ENCODE data around the gene ADCY2.
A peak's percentile ranks its signal among the peaks of the same experiment; 100 is the strongest.

The ADCY2 gene

DNA sequence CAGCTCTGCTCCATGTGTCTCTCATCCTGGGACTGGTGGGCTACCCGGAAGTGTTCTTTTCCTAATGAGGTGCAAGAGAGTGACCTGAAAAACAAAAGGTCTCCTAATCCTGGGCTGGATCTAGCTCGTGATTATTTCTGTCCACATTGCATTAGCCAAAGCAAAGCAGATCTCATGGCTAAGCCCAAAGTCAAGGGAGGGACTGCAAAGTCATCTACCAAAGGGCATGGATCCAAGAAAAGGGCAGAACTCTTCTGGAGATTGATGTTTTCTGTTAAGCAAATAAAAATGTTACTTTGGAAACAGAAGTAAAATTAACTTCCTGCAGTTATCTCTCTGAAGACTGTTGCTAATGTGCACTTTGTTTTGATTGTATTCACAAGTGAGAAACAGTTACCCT, 229.8 kb downstream of the ADCY2 start:
- Histone ChIP-seq H3K27ac (ENCODE audit: low read length) (no peak overlapping the region), H3K9me3 (ENCODE audit: control insufficient read depth in 2 of 2, low read length in 2 of 2) (no peaks in the 10 kb centered on the region), H3K4me1 (ENCODE audit: control insufficient read depth, insufficient read depth, low read length) (peaks cover 6% of the 10 kb centered on the region), H3K27me3 (ENCODE audit: control insufficient read depth in 1 of 2, insufficient read depth in 2 of 2, low read length in 2 of 2) (no peaks in the 10 kb centered on the region), H3K4me3 (ENCODE audit: low read length in 2 of 2) (no peak overlapping the region), H3K36me3 (ENCODE audit: control insufficient read depth in 2 of 2, insufficient read depth in 2 of 2, low read length in 2 of 2) (peaks cover 0 to 10% of the 10 kb centered on the region in 2 donors), H3K9ac (ENCODE audit: low read length in 2 of 2) (no peak overlapping the region)

DNA sequence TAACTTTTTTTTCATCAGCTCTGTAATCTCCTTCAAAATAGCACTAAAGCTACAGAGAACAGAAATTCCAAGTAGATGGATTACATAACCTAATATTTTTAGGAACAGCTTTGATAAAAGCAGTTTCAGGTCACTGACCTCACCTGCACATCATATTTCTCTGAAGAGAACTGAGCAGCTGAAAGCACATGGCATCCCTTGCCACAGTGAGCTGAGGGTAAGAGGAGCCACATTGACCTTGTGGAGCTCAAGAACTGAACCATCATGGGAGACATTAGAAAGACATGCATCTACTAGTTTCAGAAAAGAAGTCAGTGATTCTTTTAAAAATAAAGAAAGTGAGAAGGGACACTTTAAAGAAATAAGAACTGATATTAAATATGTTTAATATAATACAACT, 232.3 kb downstream of the ADCY2 start:
- Histone ChIP-seq H3K27me3 (ENCODE audit: control insufficient read depth in 1 of 2, insufficient read depth in 2 of 2, low read length in 2 of 2) (no peaks in the 10 kb centered on the region), H3K27ac (ENCODE audit: low read length) (no peak overlapping the region), H3K4me3 (ENCODE audit: low read length in 2 of 2) (no peak overlapping the region), H3K36me3 (ENCODE audit: control insufficient read depth in 2 of 2, insufficient read depth in 2 of 2, low read length in 2 of 2) (peaks cover 0 to 8% of the 10 kb centered on the region in 2 donors), H3K9ac (ENCODE audit: low read length in 2 of 2) (no peak overlapping the region), H3K9me3 (ENCODE audit: control insufficient read depth in 2 of 2, low read length in 2 of 2) (no peaks in the 10 kb centered on the region), H3K4me1 (ENCODE audit: control insufficient read depth, insufficient read depth, low read length) (peaks cover 6% of the 10 kb centered on the region)

- H3K4me3 ChIP-seq (ENCODE audit: low read length in 2 of 2): no peak overlapping the region
- no peak overlapping the region for H3K27ac ChIP-seq (ENCODE audit: low read length)
- H3K36me3 ChIP-seq (ENCODE audit: control insufficient read depth in 2 of 2, insufficient read depth in 2 of 2, low read length in 2 of 2): peaks cover 0 to 8% of the 10 kb centered on the region in 2 donors
- H3K4me1 ChIP-seq (ENCODE audit: control insufficient read depth, insufficient read depth, low read length): peaks cover 6% of the 10 kb centered on the region
- no peaks in the 10 kb centered on the region for H3K27me3 ChIP-seq (ENCODE audit: control insufficient read depth in 1 of 2, insufficient read depth in 2 of 2, low read length in 2 of 2)
- H3K9ac ChIP-seq (ENCODE audit: low read length in 2 of 2): no peak overlapping the region
- no peaks in the 10 kb centered on the region for H3K9me3 ChIP-seq (ENCODE audit: control insufficient read depth in 2 of 2, low read length in 2 of 2)
These were observed 232.9 kb downstream of the ADCY2 start for GRCh38 chr5:7628820-7629219.

GRCh38 chr5:7629561-7629960, 233.6 kb downstream of the ADCY2 start:
- Histone ChIP-seq H3K27ac (ENCODE audit: low read length) (no peak overlapping the region), H3K4me1 (ENCODE audit: control insufficient read depth, insufficient read depth, low read length) (peaks cover 6% of the 10 kb centered on the region), H3K9me3 (ENCODE audit: control insufficient read depth in 2 of 2, low read length in 2 of 2) (no peaks in the 10 kb centered on the region), H3K4me3 (ENCODE audit: low read length in 2 of 2) (no peak overlapping the region), H3K36me3 (ENCODE audit: control insufficient read depth in 2 of 2, insufficient read depth in 2 of 2, low read length in 2 of 2) (peaks cover 0 to 8% of the 10 kb centered on the region in 2 donors), H3K27me3 (ENCODE audit: control insufficient read depth in 1 of 2, insufficient read depth in 2 of 2, low read length in 2 of 2) (no peaks in the 10 kb centered on the region), H3K9ac (ENCODE audit: low read length in 2 of 2) (no peak overlapping the region)

GRCh38 chr5:7634837-7635236, 238.9 kb downstream of the ADCY2 start:
- H3K4me3 ChIP-seq (ENCODE audit: low read length in 2 of 2): no peak overlapping the region
- H3K4me1 ChIP-seq (ENCODE audit: control insufficient read depth, insufficient read depth, low read length): peaks cover 3% of the 10 kb centered on the region
- no peaks in the 10 kb centered on the region for H3K27me3 ChIP-seq (ENCODE audit: control insufficient read depth in 1 of 2, insufficient read depth in 2 of 2, low read length in 2 of 2)
- no peak overlapping the region for H3K27ac ChIP-seq (ENCODE audit: low read length)
- no peaks in the 10 kb centered on the region for H3K9me3 ChIP-seq (ENCODE audit: control insufficient read depth in 2 of 2, low read length in 2 of 2)
- no peaks in the 10 kb centered on the region for H3K36me3 ChIP-seq (ENCODE audit: control insufficient read depth in 2 of 2, insufficient read depth in 2 of 2, low read length in 2 of 2)
- H3K9ac ChIP-seq (ENCODE audit: low read length in 2 of 2): no peak overlapping the region

DNA sequence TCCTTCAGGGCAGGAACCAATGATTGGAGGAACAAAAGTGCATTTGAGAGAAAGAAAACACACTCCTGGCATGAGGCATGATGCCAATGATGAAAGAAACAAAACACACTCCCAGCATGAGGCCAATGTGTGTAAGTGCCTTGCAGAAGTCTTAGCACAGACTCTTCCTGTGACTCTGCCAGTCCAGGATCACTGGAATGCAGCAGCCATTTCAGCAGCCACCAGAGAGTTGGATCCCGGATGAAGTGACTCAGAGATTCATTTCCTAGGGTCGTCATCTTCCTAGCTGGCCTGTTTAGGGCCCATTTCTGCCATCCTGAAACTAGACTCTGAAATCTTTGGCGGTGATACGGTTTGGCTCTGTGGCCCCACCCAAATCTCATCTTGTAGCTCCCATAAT, 242.5 kb downstream of the ADCY2 start:
- Histone ChIP-seq H3K9ac (ENCODE audit: low read length in 2 of 2) (no peak overlapping the region), H3K9me3 (ENCODE audit: control insufficient read depth in 2 of 2, low read length in 2 of 2) (no peaks in the 10 kb centered on the region), H3K4me1 (ENCODE audit: control insufficient read depth, insufficient read depth, low read length) (peaks cover 3% of the 10 kb centered on the region), H3K36me3 (ENCODE audit: control insufficient read depth in 2 of 2, insufficient read depth in 2 of 2, low read length in 2 of 2) (no peaks in the 10 kb centered on the region), H3K27me3 (ENCODE audit: control insufficient read depth in 1 of 2, insufficient read depth in 2 of 2, low read length in 2 of 2) (no peaks in the 10 kb centered on the region), H3K27ac (ENCODE audit: low read length) (peak overlapping the region; percentile 50), H3K4me3 (ENCODE audit: low read length in 2 of 2) (no peak overlapping the region)

DNA sequence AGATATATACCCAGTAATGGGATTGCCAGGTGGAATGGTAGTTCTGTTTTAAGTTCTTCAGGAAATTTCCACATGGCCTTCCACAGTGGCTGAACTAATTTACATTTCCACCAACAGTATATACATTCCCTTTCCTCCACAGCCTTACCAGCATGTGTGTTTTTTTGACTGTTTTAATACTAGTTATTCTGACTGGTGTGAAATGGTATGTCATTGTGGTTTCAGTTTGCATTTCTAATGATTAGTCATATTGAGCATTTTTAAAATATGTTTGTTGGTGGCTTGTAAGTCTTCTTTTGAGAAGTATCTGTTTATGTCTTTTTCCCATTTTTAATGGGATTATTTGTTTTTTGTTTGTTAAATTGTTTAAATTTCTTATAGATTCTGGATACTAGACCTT, 246.1 kb downstream of the ADCY2 start:
- H3K9me3 ChIP-seq (ENCODE audit: control insufficient read depth in 2 of 2, low read length in 2 of 2): no peaks in the 10 kb centered on the region
- H3K36me3 ChIP-seq (ENCODE audit: control insufficient read depth in 2 of 2, insufficient read depth in 2 of 2, low read length in 2 of 2): no peaks in the 10 kb centered on the region
- peaks cover 3% of the 10 kb centered on the region for H3K4me1 ChIP-seq (ENCODE audit: control insufficient read depth, insufficient read depth, low read length)
- H3K4me3 ChIP-seq (ENCODE audit: low read length in 2 of 2): no peak overlapping the region
- no peaks in the 10 kb centered on the region for H3K27me3 ChIP-seq (ENCODE audit: control insufficient read depth in 1 of 2, insufficient read depth in 2 of 2, low read length in 2 of 2)
- H3K27ac ChIP-seq (ENCODE audit: low read length): no peak overlapping the region
- H3K9ac ChIP-seq (ENCODE audit: low read length in 2 of 2): no peak overlapping the region

- no peaks in the 10 kb centered on the region for H3K36me3 ChIP-seq (ENCODE audit: control insufficient read depth in 2 of 2, insufficient read depth in 2 of 2, low read length in 2 of 2)
- H3K4me3 ChIP-seq (ENCODE audit: low read length in 2 of 2): no peak overlapping the region
- H3K27ac ChIP-seq (ENCODE audit: low read length): no peak overlapping the region
- H3K9me3 ChIP-seq (ENCODE audit: control insufficient read depth in 2 of 2, low read length in 2 of 2): no peaks in the 10 kb centered on the region
- no peaks in the 10 kb centered on the region for H3K27me3 ChIP-seq (ENCODE audit: control insufficient read depth in 1 of 2, insufficient read depth in 2 of 2, low read length in 2 of 2)
- H3K9ac ChIP-seq (ENCODE audit: low read length in 2 of 2): no peak overlapping the region
- H3K4me1 ChIP-seq (ENCODE audit: control insufficient read depth, insufficient read depth, low read length): peaks cover 3% of the 10 kb centered on the region
These were observed 248.8 kb downstream of the ADCY2 start for GRCh38 chr5:7644723-7645122.

- no peaks in the 10 kb centered on the region for H3K27me3 ChIP-seq (ENCODE audit: control insufficient read depth in 1 of 2, insufficient read depth in 2 of 2, low read length in 2 of 2)
- peak overlapping the region in 1 of 2 donors; percentile 40 for H3K9ac ChIP-seq (ENCODE audit: low read length in 2 of 2)
- peak overlapping the region; percentile 84 for H3K27ac ChIP-seq (ENCODE audit: low read length)
- peaks cover 21% of the 10 kb centered on the region for H3K4me1 ChIP-seq (ENCODE audit: control insufficient read depth, insufficient read depth, low read length)
- H3K9me3 ChIP-seq (ENCODE audit: control insufficient read depth in 2 of 2, low read length in 2 of 2): no peaks in the 10 kb centered on the region
- no peaks in the 10 kb centered on the region for H3K36me3 ChIP-seq (ENCODE audit: control insufficient read depth in 2 of 2, insufficient read depth in 2 of 2, low read length in 2 of 2)
- peak overlapping the region in 1 of 2 donors; percentile 9 for H3K4me3 ChIP-seq (ENCODE audit: low read length in 2 of 2)
These were observed 254.8 kb downstream of the ADCY2 start for GRCh38 chr5:7650755-7651154.

DNA sequence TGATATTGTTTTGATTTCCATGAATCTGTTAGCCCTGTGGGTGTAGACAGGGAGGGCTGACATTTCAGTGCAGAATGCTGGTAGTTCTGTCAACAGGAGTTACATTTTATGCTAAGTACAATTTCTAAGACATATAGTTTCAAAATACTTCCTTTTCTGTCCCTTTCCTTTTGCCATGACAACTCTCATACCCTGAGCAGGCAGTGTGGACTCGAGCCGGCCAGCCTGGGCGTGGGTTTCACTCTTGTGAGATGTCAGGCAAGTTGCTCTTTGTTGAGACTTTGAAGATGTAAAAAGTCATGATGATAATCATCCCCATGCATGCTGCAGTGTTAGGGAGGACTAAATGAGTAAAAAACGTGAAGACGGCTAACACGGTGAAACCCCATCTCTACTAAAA, 257.1 kb downstream of the ADCY2 start:
- Histone ChIP-seq H3K36me3 (ENCODE audit: control insufficient read depth in 2 of 2, insufficient read depth in 2 of 2, low read length in 2 of 2) (no peaks in the 10 kb centered on the region), H3K4me3 (ENCODE audit: low read length in 2 of 2) (no peak overlapping the region), H3K27ac (ENCODE audit: low read length) (no peak overlapping the region), H3K9ac (ENCODE audit: low read length in 2 of 2) (no peak overlapping the region), H3K27me3 (ENCODE audit: control insufficient read depth in 1 of 2, insufficient read depth in 2 of 2, low read length in 2 of 2) (no peaks in the 10 kb centered on the region), H3K9me3 (ENCODE audit: control insufficient read depth in 2 of 2, low read length in 2 of 2) (no peaks in the 10 kb centered on the region), H3K4me1 (ENCODE audit: control insufficient read depth, insufficient read depth, low read length) (peaks cover 21% of the 10 kb centered on the region)

DNA sequence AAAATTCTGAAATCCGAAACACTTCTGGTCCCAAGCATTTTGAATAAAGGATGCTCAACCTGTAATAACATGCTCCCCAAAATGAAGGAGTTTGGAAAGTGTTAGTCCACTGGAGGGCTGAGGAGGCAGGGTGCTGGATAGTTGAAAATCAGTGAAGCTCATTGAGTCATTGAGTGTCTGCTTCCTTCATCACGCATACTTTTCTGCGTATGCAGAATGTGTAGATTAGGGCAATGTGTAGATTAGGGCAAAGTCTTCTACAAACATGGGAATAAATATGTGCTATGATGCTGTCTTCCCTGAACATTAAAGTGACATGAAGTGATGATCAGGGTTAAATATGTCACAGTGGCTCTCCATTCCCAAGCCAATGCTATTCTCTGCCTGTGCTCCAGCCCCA, 261.2 kb downstream of the ADCY2 start:
- H3K4me3 ChIP-seq (ENCODE audit: low read length in 2 of 2): no peak overlapping the region
- H3K9me3 ChIP-seq (ENCODE audit: control insufficient read depth in 2 of 2, low read length in 2 of 2): no peaks in the 10 kb centered on the region
- H3K36me3 ChIP-seq (ENCODE audit: control insufficient read depth in 2 of 2, insufficient read depth in 2 of 2, low read length in 2 of 2): no peaks in the 10 kb centered on the region
- H3K9ac ChIP-seq (ENCODE audit: low read length in 2 of 2): no peak overlapping the region
- H3K27me3 ChIP-seq (ENCODE audit: control insufficient read depth in 1 of 2, insufficient read depth in 2 of 2, low read length in 2 of 2): no peaks in the 10 kb centered on the region
- H3K27ac ChIP-seq (ENCODE audit: low read length): no peak overlapping the region
- H3K4me1 ChIP-seq (ENCODE audit: control insufficient read depth, insufficient read depth, low read length): no peaks in the 10 kb centered on the region
